B cell (primary cell): ENCODE results near the gene KIF1A.
"Not testable (repeated sequence)": the region's sequence is repeated elsewhere in the genome, so short reads cannot be mapped to it uniquely, and the experiment has no call there.

ENCODE experiments used
- EZH2 ChIP-seq: IDR thresholded peaks from 2 replicates; pipeline ENCODE4 v1.6.1; 2012; ENCODE audit warnings: borderline replicate concordance, low read depth, mild to moderate bottlenecking, moderate library complexity, low read length; ENCODE audit not compliant: insufficient read depth, poor library complexity, severe bottlenecking
- TF ChIP-seq, protein P1 (sequence below): fragments of 200-600 bp; IDR thresholded peaks from one replicate; pipeline ENCODE4 v1.8.0; 2022; ENCODE audit warnings: antibody characterized with exemption, mild to moderate bottlenecking

DNA sequence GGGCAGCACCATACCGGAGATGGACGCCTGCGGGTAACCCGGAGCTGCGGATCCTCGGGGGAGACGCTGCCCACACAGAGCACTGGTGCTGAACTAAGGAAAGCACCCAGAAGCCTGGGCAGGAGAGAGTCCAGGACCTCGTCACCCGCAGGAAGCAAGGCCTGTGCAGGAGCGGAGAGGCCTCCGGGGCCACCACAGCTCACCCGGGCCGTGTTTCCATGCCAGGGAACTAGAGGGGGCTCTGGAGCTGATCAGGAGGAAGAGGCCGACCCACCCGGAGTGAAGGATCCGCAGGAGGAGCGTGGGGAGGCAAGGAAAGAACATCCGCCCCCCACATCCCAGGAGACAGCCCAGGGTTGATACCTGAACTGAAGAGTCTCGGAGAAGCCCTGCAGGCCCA is 141.1 kb downstream of the KIF1A start:
- TF ChIP-seq, protein P1, sequence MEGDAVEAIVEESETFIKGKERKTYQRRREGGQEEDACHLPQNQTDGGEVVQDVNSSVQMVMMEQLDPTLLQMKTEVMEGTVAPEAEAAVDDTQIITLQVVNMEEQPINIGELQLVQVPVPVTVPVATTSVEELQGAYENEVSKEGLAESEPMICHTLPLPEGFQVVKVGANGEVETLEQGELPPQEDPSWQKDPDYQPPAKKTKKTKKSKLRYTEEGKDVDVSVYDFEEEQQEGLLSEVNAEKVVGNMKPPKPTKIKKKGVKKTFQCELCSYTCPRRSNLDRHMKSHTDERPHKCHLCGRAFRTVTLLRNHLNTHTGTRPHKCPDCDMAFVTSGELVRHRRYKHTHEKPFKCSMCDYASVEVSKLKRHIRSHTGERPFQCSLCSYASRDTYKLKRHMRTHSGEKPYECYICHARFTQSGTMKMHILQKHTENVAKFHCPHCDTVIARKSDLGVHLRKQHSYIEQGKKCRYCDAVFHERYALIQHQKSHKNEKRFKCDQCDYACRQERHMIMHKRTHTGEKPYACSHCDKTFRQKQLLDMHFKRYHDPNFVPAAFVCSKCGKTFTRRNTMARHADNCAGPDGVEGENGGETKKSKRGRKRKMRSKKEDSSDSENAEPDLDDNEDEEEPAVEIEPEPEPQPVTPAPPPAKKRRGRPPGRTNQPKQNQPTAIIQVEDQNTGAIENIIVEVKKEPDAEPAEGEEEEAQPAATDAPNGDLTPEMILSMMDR: not testable (repeated sequence)
- not testable (repeated sequence) for TF ChIP-seq EZH2
